OCI-LY3 (cell line): ENCODE data around the gene OPHN1.

Experiments
- H2AFZ ChIP-seq: fragments of 200-600, 300-600 bp; shearing (Covaris generic); 2 replicates; pipeline ENCODE4 v1.6.0; 2014; ENCODE audit warnings: antibody characterized with exemption, low read depth, low read length
- H3K27ac ChIP-seq: fragments of 200-600, 300-600 bp; sonication (generic); 2 replicates; pipeline ENCODE4 v1.5.1; 2014; ENCODE audit warnings: mild to moderate bottlenecking, low read length, moderate library complexity, mixed read lengths
- H3K27me3 ChIP-seq: fragments of 200-600, 300-600 bp; sonication (generic); 2 replicates; pipeline ENCODE4 v1.6.1; 2014; ENCODE audit warnings: low read depth, low read length, mixed read lengths
- H3K36me3 ChIP-seq: fragments of 200-600, 300-600 bp; sonication (generic); replicated peaks from 2 replicates; pipeline ENCODE3; 2014; ENCODE audit warnings: low read depth, low read length, mixed read lengths
- H3K4me1 ChIP-seq: fragments of 300-600, 200-600 bp; sonication (generic); 2 replicates; pipeline ENCODE4 v1.6.1; 2014; ENCODE audit warnings: low read length, mixed read lengths
- H3K4me2 ChIP-seq: fragments of 200-600, 300-600 bp; sonication (generic); 2 replicates; pipeline ENCODE4 v1.6.1; 2014; ENCODE audit warnings: low read length, mixed read lengths
- H3K4me3 ChIP-seq: fragments of 300-600, 200-600 bp; sonication (generic); 2 replicates; pipeline ENCODE4 v1.5.1; 2014; ENCODE audit warnings: antibody characterized with exemption, mild to moderate bottlenecking, low read length, moderate library complexity
- H3K79me2 ChIP-seq: fragments of 300-600, 200-600 bp; shearing (Covaris generic); 2 replicates; pipeline ENCODE4 v1.6.1; 2014; ENCODE audit warnings: mild to moderate bottlenecking, low read length, mixed read lengths
- H3K9ac ChIP-seq: fragments of 300-600, 200-600 bp; shearing (Covaris generic); 2 replicates; pipeline ENCODE4 v1.6.0; 2014; ENCODE audit warnings: mild to moderate bottlenecking, low read length, moderate library complexity
- H3K9me3 ChIP-seq: fragments of 200-600, 300-600 bp; shearing (Covaris generic); 2 replicates; pipeline ENCODE4 v1.6.1; 2014; ENCODE audit warnings: low read length, mixed read lengths; ENCODE audit not compliant: insufficient read depth
- H4K20me1 ChIP-seq: fragments of 200-600, 300-600 bp; sonication (generic); 2 replicates; pipeline ENCODE4 v1.6.1; 2016; ENCODE audit warnings: low read length, mixed read lengths; ENCODE audit not compliant: insufficient read depth
- EZH2phosphoT487 ChIP-seq: fragments of 200-600 bp; shearing (Covaris generic); IDR thresholded peaks from 2 replicates; pipeline ENCODE4 v1.6.1; 2018; ENCODE audit warnings: antibody characterized with exemption, mixed run types, low read depth
- TF ChIP-seq, protein P1 (sequence below): fragments of 200-600, 300-600 bp; sonication (generic); IDR thresholded peaks from 2 replicates; pipeline ENCODE4 v1.5.1; 2014; ENCODE audit warnings: antibody characterized with exemption, low read length, low read depth

OPHN1 gene

DNA sequence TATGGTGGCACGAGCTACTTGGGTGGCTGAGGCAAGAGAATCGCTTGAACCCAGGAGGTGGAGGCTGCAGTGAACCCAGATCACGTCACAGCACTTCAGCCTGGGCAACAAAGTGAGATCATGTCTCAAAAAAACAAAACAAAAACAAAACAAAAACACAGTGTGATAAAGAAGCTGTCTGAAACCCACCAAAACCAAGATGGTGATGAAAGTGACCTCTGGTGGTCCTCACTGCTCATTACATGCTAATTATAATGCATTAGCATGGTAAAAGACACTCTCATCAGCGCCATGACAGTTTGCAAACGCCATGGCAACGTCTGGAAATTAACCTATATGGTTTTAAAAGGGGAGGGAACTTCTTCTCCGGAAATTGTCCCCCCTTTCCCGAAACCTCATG lies 29.4 kb upstream of the OPHN1 start:
- Histone ChIP-seq H3K4me3 (no peak overlapping the region), H3K4me2 (peak overlapping the region; percentile 36; the same call in 1 of the 2 replicates)

DNA sequence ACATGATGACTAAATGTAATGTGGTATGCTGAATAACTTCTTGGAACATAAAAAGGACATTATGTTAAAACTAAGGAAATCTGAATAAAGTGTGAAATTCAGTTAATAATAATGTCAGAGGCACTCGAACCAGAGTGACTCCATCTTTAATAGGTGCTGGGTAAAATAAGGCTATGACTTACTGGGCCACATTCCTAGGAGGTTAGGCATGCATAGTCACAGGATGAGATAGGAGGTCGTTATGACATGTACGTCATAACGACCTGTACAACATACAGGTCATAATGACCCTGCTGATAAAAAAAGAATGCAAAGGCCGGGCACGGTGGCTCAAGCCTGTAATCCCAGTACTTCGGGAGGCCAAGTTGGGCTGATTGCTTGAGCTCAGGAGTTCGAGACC lies 28.9 kb upstream of the OPHN1 start:
- no peaks in the 10 kb centered on the region for H3K9me3 ChIP-seq
- no peak overlapping the region for H3K4me3 ChIP-seq
- H3K79me2 ChIP-seq: no peaks in the 10 kb centered on the region
- no peaks in the 10 kb centered on the region for H4K20me1 ChIP-seq
- no peak overlapping the region for H3K27ac ChIP-seq
- H3K4me1 ChIP-seq: no peaks in the 10 kb centered on the region
- no peak overlapping the region for H2AFZ ChIP-seq
- no peak overlapping the region for H3K9ac ChIP-seq
- no peaks in the 10 kb centered on the region for H3K27me3 ChIP-seq
- H3K4me2 ChIP-seq: no peak overlapping the region
- H3K36me3 ChIP-seq: no peaks in the 10 kb centered on the region
- no peak for TF ChIP-seq EZH2phosphoT487
- TF ChIP-seq, protein P1, sequence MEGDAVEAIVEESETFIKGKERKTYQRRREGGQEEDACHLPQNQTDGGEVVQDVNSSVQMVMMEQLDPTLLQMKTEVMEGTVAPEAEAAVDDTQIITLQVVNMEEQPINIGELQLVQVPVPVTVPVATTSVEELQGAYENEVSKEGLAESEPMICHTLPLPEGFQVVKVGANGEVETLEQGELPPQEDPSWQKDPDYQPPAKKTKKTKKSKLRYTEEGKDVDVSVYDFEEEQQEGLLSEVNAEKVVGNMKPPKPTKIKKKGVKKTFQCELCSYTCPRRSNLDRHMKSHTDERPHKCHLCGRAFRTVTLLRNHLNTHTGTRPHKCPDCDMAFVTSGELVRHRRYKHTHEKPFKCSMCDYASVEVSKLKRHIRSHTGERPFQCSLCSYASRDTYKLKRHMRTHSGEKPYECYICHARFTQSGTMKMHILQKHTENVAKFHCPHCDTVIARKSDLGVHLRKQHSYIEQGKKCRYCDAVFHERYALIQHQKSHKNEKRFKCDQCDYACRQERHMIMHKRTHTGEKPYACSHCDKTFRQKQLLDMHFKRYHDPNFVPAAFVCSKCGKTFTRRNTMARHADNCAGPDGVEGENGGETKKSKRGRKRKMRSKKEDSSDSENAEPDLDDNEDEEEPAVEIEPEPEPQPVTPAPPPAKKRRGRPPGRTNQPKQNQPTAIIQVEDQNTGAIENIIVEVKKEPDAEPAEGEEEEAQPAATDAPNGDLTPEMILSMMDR: no peak

More for the DNA sequence above, 29.4 kb upstream of the OPHN1 start:
- no peaks in the 10 kb centered on the region for H3K9me3 ChIP-seq
- H2AFZ ChIP-seq: peak overlapping the region; percentile 39; the same call in 1 of the 2 replicates
- TF ChIP-seq, protein P1: peak; percentile 37
- no peak for TF ChIP-seq EZH2phosphoT487
- H3K79me2 ChIP-seq: no peaks in the 10 kb centered on the region
- H3K36me3 ChIP-seq: no peaks in the 10 kb centered on the region
- H3K4me1 ChIP-seq: no peaks in the 10 kb centered on the region
- no peaks in the 10 kb centered on the region for H3K27me3 ChIP-seq
- H3K9ac ChIP-seq: no peak overlapping the region
- no peak overlapping the region for H3K27ac ChIP-seq
- H4K20me1 ChIP-seq: no peaks in the 10 kb centered on the region

DNA sequence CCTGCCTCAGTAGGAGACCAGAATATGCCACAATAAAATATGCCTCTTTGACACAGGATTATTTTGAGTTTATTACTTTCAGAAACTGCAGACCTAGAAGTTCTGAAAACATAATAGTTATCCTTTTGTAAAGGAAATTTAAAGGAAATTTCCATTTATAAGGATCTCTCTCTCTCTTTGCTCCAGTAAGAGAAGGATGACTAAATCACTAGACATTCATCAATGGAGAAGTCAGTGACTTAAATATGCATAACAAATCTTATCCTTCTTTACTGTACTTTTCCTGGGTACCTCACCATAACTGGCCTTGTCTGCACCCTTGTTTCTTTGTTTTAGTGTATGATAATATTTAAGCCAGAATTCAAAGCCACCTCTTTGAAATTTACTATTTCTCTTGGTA lies 28.3 kb upstream of the OPHN1 start:
- Histone ChIP-seq H3K4me3 (no peak overlapping the region), H3K9me3 (no peaks in the 10 kb centered on the region), H3K27me3 (no peaks in the 10 kb centered on the region), H3K79me2 (no peaks in the 10 kb centered on the region), H3K9ac (no peak overlapping the region), H3K4me1 (no peaks in the 10 kb centered on the region), H3K36me3 (no peaks in the 10 kb centered on the region), H3K27ac (no peak overlapping the region), H3K4me2 (no peak overlapping the region), H2AFZ (no peak overlapping the region), H4K20me1 (no peaks in the 10 kb centered on the region)
- no peak for TF ChIP-seq EZH2phosphoT487
- TF ChIP-seq, protein P1: no peak

DNA sequence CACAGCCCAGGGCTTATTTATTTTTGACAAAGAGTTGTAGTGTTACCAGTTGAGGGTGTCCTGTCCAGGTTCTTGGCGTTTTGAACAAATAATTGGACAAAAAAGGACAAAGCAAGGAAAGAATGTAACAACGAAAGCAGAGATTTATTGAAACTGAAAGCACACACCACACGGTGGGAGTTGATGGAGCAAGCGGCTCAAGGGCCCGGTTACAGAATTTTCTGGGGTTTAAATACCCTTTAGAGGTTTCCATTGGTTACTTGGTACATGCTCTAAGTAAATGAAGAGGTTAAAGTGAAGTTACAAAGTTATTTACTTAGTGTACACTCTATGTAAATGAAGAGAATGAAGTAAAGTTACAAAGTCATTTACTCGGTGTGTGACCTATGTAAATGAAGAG lies 27.8 kb upstream of the OPHN1 start:
- Histone ChIP-seq H3K4me3 (no peak overlapping the region), H3K79me2 (no peaks in the 10 kb centered on the region), H3K27ac (no peak overlapping the region), H3K4me1 (no peaks in the 10 kb centered on the region), H3K27me3 (no peaks in the 10 kb centered on the region), H2AFZ (no peak overlapping the region), H4K20me1 (no peaks in the 10 kb centered on the region), H3K9me3 (no peaks in the 10 kb centered on the region), H3K4me2 (no peak overlapping the region), H3K36me3 (no peaks in the 10 kb centered on the region), H3K9ac (no peak overlapping the region)
- TF ChIP-seq, protein P1: no peak
- no peak for TF ChIP-seq EZH2phosphoT487
